ENCODE data around the gene CELA3B. TPM values are rescaled to one million over a fixed set of nuclear protein-coding genes. Genes with fewer than 3 reads are reported as not detected.

Gene CELA3B
- total and polyA plus RNA-seq, 2 of the 13 experiments (the other 11 are each of a cell fraction or from before 2014, with no cell fraction given) = 0.34 TPM; not detected in 1

DNA sequence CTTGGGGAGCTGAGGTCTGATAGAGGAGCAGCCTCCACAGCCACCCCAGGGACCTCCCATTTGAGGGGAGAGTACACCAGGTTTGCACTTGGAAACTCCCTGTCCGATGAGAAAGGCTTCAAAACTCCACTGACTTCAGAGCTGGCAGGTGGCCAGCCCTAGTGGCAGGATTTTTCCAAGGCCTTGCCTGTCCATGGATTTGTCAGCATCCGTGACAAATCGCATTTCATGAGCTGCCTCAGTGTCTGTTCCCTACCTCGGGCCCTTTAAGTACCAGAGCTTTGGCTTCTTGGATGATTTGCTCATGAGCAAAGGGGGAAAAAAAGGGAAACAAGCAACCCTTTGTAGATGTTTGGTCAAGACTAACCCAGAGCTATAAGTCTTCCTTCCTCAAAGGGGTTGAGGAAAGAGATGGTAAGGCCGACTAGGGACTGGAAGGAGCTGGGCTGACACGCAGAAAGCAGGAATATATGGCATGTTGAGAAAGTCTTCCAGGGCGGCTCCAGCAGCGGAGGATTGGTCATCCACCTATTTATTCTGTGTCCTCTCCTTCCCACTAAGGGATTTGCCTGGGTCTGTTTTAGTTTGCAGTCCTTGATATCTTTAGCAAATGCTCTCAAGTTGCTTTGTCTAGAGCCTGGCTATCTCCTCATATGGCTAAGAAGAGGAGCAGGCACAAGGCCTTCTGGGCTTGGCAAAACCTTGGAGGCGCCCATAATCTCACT lies 37.0 kb upstream of the CELA3B start (continued):
- TF ChIP-seq PHF5A (CRISPR knock-in tag; IDR thresholded peaks at IDR 0.05; ENCODE audit: low read depth, unreplicated experiment) (no peak), ATF7-NPFF (CRISPR knock-in tag; IDR thresholded peaks at IDR 0.05; ENCODE audit: low read depth) (no peak), HDAC1 (CRISPR knock-in tag; IDR thresholded peaks at IDR 0.05) (no peak), NFATC3 (CRISPR knock-in tag; IDR thresholded peaks at IDR 0.05) (no peak), LCORL (IDR thresholded peaks at IDR 0.05) (no peak), LCORL (CRISPR knock-in tag; IDR thresholded peaks at IDR 0.05) (0 out of 2 replicates have a peak, but pooled peaks have one; percentile 19), ZZZ3 (CRISPR knock-in tag; IDR thresholded peaks at IDR 0.05; ENCODE audit: borderline replicate concordance) (no peak), MED13 (CRISPR knock-in tag; IDR thresholded peaks at IDR 0.05) (no peak), BCL6 (CRISPR knock-in tag; IDR thresholded peaks at IDR 0.05) (no peak), MEIS2 (CRISPR knock-in tag; IDR thresholded peaks at IDR 0.05) (peak; percentile 58; the same call in 1 of the 2 replicates)
- TF ChIP-seq, protein P1, sequence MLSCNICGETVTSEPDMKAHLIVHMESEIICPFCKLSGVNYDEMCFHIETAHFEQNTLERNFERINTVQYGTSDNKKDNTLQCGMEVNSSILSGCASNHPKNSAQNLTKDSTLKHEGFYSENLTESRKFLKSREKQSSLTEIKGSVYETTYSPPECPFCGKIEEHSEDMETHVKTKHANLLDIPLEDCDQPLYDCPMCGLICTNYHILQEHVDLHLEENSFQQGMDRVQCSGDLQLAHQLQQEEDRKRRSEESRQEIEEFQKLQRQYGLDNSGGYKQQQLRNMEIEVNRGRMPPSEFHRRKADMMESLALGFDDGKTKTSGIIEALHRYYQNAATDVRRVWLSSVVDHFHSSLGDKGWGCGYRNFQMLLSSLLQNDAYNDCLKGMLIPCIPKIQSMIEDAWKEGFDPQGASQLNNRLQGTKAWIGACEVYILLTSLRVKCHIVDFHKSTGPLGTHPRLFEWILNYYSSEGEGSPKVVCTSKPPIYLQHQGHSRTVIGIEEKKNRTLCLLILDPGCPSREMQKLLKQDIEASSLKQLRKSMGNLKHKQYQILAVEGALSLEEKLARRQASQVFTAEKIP (CRISPR knock-in tag; IDR thresholded peaks at IDR 0.05; ENCODE audit: borderline replicate concordance) = no peak
- TF ChIP-seq, protein P2, sequence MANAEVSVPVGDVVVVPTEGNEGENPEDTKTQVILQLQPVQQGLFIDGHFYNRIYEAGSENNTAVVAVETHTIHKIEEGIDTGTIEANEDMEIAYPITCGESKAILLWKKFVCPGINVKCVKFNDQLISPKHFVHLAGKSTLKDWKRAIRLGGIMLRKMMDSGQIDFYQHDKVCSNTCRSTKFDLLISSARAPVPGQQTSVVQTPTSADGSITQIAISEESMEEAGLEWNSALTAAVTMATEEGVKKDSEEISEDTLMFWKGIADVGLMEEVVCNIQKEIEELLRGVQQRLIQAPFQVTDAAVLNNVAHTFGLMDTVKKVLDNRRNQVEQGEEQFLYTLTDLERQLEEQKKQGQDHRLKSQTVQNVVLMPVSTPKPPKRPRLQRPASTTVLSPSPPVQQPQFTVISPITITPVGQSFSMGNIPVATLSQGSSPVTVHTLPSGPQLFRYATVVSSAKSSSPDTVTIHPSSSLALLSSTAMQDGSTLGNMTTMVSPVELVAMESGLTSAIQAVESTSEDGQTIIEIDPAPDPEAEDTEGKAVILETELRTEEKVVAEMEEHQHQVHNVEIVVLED (CRISPR knock-in tag; IDR thresholded peaks at IDR 0.05; ENCODE audit: borderline replicate concordance) = no peak
- TF ChIP-seq, protein P3, sequence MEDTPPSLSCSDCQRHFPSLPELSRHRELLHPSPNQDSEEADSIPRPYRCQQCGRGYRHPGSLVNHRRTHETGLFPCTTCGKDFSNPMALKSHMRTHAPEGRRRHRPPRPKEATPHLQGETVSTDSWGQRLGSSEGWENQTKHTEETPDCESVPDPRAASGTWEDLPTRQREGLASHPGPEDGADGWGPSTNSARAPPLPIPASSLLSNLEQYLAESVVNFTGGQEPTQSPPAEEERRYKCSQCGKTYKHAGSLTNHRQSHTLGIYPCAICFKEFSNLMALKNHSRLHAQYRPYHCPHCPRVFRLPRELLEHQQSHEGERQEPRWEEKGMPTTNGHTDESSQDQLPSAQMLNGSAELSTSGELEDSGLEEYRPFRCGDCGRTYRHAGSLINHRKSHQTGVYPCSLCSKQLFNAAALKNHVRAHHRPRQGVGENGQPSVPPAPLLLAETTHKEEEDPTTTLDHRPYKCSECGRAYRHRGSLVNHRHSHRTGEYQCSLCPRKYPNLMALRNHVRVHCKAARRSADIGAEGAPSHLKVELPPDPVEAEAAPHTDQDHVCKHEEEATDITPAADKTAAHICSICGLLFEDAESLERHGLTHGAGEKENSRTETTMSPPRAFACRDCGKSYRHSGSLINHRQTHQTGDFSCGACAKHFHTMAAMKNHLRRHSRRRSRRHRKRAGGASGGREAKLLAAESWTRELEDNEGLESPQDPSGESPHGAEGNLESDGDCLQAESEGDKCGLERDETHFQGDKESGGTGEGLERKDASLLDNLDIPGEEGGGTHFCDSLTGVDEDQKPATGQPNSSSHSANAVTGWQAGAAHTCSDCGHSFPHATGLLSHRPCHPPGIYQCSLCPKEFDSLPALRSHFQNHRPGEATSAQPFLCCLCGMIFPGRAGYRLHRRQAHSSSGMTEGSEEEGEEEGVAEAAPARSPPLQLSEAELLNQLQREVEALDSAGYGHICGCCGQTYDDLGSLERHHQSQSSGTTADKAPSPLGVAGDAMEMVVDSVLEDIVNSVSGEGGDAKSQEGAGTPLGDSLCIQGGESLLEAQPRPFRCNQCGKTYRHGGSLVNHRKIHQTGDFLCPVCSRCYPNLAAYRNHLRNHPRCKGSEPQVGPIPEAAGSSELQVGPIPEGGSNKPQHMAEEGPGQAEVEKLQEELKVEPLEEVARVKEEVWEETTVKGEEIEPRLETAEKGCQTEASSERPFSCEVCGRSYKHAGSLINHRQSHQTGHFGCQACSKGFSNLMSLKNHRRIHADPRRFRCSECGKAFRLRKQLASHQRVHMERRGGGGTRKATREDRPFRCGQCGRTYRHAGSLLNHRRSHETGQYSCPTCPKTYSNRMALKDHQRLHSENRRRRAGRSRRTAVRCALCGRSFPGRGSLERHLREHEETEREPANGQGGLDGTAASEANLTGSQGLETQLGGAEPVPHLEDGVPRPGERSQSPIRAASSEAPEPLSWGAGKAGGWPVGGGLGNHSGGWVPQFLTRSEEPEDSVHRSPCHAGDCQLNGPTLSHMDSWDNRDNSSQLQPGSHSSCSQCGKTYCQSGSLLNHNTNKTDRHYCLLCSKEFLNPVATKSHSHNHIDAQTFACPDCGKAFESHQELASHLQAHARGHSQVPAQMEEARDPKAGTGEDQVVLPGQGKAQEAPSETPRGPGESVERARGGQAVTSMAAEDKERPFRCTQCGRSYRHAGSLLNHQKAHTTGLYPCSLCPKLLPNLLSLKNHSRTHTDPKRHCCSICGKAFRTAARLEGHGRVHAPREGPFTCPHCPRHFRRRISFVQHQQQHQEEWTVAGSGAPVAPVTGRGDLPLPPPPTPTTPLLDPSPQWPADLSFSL (CRISPR knock-in tag; IDR thresholded peaks at IDR 0.05) = no peak
- TF ChIP-seq, protein P4, sequence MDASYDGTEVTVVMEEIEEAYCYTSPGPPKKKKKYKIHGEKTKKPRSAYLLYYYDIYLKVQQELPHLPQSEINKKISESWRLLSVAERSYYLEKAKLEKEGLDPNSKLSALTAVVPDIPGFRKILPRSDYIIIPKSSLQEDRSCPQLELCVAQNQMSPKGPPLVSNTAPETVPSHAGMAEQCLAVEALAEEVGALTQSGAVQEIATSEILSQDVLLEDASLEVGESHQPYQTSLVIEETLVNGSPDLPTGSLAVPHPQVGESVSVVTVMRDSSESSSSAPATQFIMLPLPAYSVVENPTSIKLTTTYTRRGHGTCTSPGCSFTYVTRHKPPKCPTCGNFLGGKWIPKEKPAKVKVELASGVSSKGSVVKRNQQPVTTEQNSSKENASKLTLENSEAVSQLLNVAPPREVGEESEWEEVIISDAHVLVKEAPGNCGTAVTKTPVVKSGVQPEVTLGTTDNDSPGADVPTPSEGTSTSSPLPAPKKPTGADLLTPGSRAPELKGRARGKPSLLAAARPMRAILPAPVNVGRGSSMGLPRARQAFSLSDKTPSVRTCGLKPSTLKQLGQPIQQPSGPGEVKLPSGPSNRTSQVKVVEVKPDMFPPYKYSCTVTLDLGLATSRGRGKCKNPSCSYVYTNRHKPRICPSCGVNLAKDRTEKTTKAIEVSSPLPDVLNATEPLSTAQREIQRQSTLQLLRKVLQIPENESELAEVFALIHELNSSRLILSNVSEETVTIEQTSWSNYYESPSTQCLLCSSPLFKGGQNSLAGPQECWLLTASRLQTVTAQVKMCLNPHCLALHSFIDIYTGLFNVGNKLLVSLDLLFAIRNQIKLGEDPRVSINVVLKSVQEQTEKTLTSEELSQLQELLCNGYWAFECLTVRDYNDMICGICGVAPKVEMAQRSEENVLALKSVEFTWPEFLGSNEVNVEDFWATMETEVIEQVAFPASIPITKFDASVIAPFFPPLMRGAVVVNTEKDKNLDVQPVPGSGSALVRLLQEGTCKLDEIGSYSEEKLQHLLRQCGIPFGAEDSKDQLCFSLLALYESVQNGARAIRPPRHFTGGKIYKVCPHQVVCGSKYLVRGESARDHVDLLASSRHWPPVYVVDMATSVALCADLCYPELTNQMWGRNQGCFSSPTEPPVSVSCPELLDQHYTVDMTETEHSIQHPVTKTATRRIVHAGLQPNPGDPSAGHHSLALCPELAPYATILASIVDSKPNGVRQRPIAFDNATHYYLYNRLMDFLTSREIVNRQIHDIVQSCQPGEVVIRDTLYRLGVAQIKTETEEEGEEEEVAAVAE (CRISPR knock-in tag; IDR thresholded peaks at IDR 0.05; ENCODE audit: borderline replicate concordance) = 0 out of 2 replicates have a peak, but pooled peaks have one; percentile 17

All from HepG2 (cell line).